HuH-7 (cell line): Measurements from ENCODE around the gene ZYX.

Experiments used
- DNase-seq: peaks from one replicate; pipeline ENCODE4 v3.0.0; 2011; ENCODE audit warnings: low spot score

Gene ZYX

GRCh38 chr7:143363016-143363937 lies 17.9 kb upstream of the ZYX start:
- DNase-seq = no peak

- no peak for DNase-seq
These were observed 13.2 kb upstream of the ZYX start for GRCh38 chr7:143367972-143368371.

DNA sequence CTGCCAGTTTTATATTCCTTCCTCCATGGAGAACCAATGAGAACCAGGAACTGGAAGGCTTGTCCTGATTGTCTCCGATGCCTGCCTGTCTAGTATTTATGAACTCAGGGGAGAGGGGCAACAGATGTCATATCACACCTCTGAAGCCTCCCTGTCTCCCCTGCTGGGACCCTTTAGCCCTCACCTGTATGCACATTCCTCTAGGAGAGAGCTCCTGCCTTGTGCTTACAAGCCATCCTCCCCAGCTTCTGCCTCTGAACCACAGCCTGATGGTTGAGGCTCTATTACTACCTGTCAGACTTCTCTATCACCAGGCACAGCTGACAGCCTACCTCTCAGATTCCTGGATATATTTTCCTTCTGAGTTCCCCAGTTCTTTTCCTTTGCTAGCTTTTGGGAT lies 12.8 kb upstream of the ZYX start:
- no peak for DNase-seq

DNA sequence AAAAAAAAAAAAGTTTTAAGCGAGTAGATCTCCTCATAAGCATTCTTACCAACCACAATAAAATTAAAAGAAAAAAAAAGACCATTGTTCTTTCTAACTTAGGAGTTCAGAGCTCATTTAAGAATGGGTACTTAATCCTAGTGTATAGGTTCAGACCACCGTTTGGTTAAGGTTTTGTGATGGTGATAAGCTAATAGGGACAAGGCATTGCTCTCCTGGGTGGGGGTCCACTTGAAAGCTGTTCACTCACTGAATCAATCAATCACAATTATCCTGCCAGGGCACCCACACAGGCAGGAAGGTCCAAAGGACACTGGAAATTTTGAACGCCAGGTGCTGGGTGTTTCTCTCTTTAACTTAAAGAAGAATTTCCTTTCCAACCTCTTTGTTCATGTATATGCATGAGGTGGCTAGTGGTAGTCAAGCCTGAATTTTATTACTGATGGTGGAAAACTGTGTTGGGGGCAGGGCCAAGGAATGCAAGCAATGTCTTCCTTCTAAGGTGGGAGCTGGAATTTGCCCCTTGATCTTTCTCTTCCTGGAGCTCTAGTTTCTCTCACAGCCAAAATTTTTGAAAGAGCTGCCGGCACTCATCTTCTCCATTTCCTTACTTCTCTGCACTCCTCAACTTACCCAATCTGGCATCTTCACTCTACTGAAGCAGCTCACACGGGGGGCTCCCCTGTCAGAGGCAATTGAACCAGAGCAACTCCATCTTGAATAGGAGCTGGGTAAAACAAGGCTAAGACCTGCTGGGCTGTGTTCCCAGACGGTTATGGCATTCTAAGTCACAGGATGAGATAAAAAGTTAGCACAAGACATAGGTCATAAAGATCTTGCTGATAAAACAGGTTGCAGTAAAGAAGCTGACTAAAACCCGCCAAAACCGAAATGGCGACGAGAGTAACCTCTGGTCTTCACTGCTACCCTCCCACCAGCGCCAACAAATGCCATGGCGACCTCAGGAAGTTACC lies 11.2 kb upstream of the ZYX start:
- no peak for DNase-seq

DNA sequence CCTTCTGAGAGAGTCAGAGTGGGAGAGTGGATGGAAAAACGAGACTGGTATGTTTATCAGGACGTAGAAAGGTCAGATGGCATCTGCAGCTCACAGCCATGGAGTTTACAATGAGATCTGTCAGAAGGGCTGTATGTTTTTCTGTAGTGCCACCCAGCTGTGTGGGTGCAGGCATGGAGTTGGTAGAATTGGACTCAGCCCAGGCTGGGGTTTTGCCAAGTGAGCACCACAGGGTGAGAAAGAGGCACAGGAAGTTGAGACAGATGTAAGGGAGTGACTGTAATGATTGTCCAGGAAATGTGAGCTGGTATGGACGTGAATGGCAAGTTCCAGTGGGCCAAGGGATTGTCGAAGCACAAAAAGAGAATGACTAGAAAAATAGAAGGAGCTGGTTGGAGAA lies 9.1 kb upstream of the ZYX start:
- DNase-seq = no peak

DNA sequence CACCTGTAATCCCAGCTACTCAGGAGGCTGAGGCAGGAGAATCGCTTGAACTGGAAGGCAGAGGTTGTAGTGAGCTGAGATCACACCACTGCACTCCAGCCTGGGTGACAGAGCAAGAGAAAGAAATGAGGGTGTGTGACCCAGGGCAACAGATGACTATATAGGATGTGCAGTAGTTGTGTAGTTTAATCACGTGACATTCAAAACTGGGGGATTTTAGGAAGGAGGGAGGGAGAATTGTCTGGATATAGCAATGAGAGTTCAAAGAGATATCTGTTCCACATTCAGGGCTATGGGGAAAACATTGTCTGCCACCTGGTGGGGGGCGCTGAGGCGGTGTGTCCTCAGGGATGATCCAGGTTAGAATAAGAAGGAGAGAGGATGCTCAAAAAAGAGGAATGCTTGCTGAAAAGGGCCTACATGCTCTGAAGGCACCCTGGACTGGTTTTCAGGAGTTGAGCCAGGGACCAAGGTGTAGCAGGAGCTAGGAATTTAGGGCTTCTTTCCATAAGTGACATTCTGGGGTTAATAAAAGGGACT lies 7.8 kb upstream of the ZYX start:
- DNase-seq = no peak

- no peak for DNase-seq
These were observed 6.6 kb upstream of the ZYX start for GRCh38 chr7:143374561-143374960.

DNA sequence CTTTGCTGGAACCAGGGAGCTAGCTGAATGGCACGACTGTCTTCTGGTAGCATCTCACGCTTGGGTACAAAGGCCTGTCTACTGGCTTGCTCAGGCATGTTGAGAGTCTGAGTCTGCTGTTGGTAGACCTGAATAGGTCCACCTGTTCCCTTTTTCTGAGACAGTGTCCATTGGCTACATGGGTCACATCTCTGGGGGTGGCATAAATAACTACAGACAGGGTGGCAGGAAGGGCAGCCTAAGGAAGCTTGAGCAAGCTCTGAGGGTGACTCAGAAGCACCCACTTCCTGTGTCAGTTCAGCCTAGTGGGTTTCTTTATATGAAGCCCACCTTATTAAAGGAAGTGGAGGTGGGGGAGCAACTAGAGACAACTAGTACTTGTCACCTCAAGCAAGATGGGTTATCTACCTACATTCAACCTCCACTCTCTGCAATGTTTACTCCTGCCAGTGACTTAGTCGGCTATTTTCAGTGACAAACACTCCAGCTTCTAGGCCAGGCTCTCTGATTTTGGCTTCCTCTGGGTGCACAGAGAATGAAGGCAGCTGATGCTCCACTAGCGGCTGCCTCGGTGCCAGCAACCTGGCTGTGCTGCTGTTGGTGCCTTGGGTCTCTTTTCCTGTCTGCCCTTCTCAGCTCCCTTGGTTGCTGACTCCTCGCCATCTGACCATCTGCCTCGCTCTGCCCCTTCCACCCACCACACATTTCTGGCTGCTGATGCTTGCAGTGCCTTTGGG lies 5.7 kb upstream of the ZYX start:
- DNase-seq = no peak

- DNase-seq = no peak
These were observed 4.7 kb upstream of the ZYX start for GRCh38 chr7:143376396-143376795.

- no peak for DNase-seq
These were observed 1.4 kb upstream of the ZYX start for GRCh38 chr7:143379611-143380259.

DNA sequence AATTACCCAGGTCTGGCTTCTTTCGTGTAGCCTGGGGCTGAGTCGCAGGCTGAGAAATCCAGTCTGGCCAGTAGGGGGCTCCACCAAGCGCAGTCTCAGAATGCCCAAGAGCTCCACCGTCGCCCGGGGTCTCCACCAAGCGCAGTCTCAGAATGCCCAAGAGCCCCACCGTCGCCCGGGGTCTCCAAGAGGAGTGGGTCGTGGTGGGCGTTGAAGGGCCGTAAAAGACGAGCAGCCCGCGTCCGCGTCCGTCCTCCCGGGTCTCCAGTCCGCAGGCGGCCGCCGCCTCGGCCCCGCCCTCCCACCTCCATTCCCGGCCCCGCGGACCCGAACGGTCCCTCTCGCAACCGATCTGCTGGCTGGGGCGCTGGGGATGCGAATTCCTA lies 892 bp upstream of the ZYX start:
- DNase-seq = peak; percentile 89

GRCh38 chr7:143381427-143382125 lies 431 bp downstream of the ZYX start:
- peak; percentile 59 for DNase-seq

DNA sequence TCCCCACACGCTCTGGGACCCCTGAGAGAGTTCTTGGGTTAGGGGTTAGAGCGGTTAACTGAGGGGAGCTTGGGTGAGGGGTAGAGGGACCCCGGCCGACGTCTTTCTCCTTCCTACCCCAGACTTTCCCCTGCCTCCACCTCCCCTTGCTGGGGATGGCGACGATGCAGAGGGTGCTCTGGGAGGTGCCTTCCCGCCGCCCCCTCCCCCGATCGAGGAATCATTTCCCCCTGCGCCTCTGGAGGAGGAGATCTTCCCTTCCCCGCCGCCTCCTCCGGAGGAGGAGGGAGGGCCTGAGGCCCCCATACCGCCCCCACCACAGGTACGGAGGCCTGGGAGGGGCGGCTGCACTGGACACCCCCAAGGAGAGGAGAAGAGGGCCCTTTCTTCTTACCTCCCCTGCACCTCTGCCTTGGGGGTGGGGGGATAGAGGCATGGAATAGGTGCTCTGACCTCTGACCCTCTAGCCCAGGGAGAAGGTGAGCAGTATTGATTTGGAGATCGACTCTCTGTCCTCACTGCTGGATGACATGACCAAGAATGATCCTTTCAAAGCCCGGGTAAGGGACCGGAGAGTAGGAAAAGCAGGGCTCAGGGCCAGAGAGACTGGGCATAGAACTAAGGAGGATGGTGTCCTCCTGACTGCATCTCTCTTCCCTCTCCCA lies 1.1 kb downstream of the ZYX start:
- DNase-seq = no peak

- DNase-seq = no peak
These were observed 1.9 kb downstream of the ZYX start for GRCh38 chr7:143382791-143383641.

GRCh38 chr7:143383642-143383957 lies 2.5 kb downstream of the ZYX start:
- DNase-seq = no peak

- DNase-seq = no peak
These were observed 3.0 kb downstream of the ZYX start for GRCh38 chr7:143384148-143384547.

DNA sequence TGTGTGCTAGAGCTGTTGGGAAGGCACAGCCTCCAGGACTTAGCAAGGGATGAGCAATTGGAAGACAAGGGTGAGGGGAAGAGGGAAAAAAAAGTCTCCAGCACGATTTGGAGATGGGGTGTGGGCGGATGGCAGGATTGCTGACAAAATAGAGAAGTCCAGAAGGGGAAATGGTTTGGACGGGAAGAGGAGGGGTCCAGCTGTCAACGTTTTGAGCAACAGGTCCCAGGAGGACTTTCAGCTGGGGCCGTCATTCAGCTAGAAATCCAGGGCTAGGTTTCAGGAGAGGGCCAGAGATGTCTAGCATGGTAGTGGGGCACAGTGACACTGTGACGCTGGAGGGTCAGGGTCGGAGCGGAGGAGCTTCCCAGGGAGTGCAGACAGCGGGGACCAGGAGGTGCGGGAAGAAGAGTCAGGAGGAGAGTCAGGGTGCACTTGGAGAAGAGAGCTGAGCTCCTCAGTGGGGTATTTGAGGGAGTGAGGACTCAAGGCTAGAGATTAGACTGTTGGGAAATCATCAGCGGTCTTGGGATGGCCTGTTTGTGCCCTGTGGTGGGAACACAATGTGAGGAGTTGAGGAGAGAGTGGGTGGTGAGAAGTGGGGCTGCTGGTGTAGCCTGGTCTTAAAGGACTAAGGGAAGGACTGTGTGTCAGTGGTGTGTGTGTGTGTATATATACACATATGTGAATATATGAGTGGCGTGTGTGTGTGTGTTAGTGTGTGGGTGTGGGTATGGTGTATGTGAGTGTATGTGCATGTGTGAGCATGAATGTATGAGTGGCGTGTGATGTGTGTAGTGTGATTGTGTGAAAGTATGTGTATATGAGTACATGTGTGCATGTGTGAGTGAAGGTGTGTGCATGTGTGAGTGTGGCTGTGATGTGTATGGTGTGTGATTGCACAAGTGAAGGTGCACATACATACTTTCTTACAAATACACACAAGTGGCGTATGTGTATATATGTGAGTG lies 3.8 kb downstream of the ZYX start:
- no peak for DNase-seq
